ENCODE data around the gene PAXX. TPM values are rescaled to one million over a fixed set of nuclear protein-coding genes. Genes with fewer than 3 reads are reported as not detected.

The PAXX gene
- total and polyA plus RNA-seq, 9 of the 15 experiments (the other 6 are each of a cell fraction or from before 2014, with no cell fraction given) = 1.2 to 175 (median 38.5) TPM

DNA sequence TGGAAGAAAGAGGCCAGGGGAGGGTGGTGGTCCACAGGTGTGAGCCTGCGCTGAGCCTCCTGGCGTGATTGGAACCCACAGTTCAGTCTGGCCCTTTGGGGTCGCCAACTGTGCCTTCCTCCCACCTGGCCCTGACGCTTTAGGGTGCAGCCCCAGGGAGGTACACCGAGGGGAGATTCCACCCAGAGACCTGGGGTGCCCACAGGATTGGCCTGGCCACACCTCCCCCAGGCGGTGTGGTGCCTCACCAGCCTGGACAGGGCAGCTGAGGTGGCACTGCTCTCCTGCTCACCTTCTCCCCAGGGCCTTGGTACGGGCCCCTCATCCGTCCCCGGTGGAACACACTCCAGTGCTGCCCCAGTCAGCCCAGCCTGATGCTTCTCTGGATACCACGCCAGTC, 5.1 kb downstream of the PAXX start:
- 70% methylated on average over 9 of the region's 10 CpGs for WGBS (ENCODE audit: insufficient coverage, low coverage, missing lambda C conversion rate)
- no peak overlapping the region for H2AFZ ChIP-seq (ENCODE audit: low read depth, low read length)
- in situ Hi-C loops (cut with MboI) = no loop called here
- H3K9me1 ChIP-seq (ENCODE audit: control insufficient read depth, insufficient read depth, low read length) = no peaks in the 10 kb centered on the region
- H3K27me3 ChIP-seq (ENCODE audit: control insufficient read depth in 2 of 2, insufficient read depth in 2 of 2, low read length in 2 of 2) = no peaks in the 10 kb centered on the region
- ChIA-PET POLR2A (interaction anchor here (0.6 kb wide), 2 partner anchors 32 to 159 kb away, joined by 3 read pairs; no protein-coding TSS in a partner anchor), CTCF (ENCODE audit: low intra/inter-chr PET ratio) (no interaction called here)
- H3K36me3 ChIP-seq (ENCODE audit: control insufficient read depth, insufficient read depth, low read length) = peaks cover 22% of the 10 kb centered on the region; the same call in 1 of the 3 replicates
- H3K9ac ChIP-seq (ENCODE audit: insufficient read depth in 1 of 2, low read depth in 2 of 2, low read length in 2 of 2) = peak overlapping the region in 1 of 2 experiments; percentile 88; a peak in 2 of 4 replicates
- no TSS peak for BruUV-seq (replicated peaks)
- intact Hi-C loops (cut with micrococcal nuclease) = no loop called here
- no peak for DNase-seq (ENCODE audit: extremely low read depth in 1 of 4, low spot score in 3 of 4)
- 0 out of 2 replicates have a peak, but pooled peaks have one; percentile 6 for TF ChIP-seq USF1 (CRISPR knock-in tag; IDR thresholded peaks at IDR 0.05)
- TF ChIP-seq AFF4 (CRISPR knock-in tag; IDR thresholded peaks at IDR 0.05) = no peak
- no peak for TF ChIP-seq ZNF41 (CRISPR knock-in tag; conservative IDR thresholded peaks at IDR 0.05)
- TF ChIP-seq POLR2G (IDR thresholded peaks at IDR 0.05; ENCODE audit: low read depth, low read length) = peak; percentile 14
- H3K4me1 ChIP-seq (replicated peaks in 1 of 2; ENCODE audit: control insufficient read depth in 2 of 2, insufficient read depth in 2 of 2, low read length in 2 of 2) = peaks cover 27 to 65% of the 10 kb centered on the region in 2 experiments; a peak in 4 of 5 replicates
- FAIRE-seq = no peak
- no peak overlapping the region for H3K4me3 ChIP-seq
- ATAC-seq = no peak
- H3K4me2 ChIP-seq (ENCODE audit: insufficient read depth, low read length) = no peak overlapping the region; the same call in 1 of the 2 replicates
- peaks cover 17% of the 10 kb centered on the region for H3K79me2 ChIP-seq (ENCODE audit: control insufficient read depth, insufficient read depth, low read length)
- no peak overlapping the region for H3K27ac ChIP-seq (ENCODE audit: extremely low read depth, low read depth, low read length)
- H3K9me3 ChIP-seq (replicated peaks; ENCODE audit: control insufficient read depth, insufficient read depth, low read depth, low read length) = no peaks in the 10 kb centered on the region; the same call in 1 of the 2 replicates
- no peaks in the 10 kb centered on the region for H4K20me1 ChIP-seq (replicated peaks; ENCODE audit: control insufficient read depth, insufficient read depth, low read length)

Measured in K562 (cell line).